IPS-11a (cell line): ENCODE measurements around the gene ODAD4.
"Not testable (repeated sequence)": the region's sequence is repeated elsewhere in the genome, so short reads cannot be mapped to it uniquely, and the experiment has no call there.

Source experiments
- H3K4me3 ChIP-seq: one replicate; pipeline ENCODE4 v1.5.1; 2013; ENCODE audit warnings: low read depth, low read length, control low read depth

Gene ODAD4

GRCh38 chr17:42000413-42001133, 70.2 kb downstream of the ODAD4 start:
- no peak overlapping the region for H3K4me3 ChIP-seq

GRCh38 chr17:42001729-42002128, 71.3 kb downstream of the ODAD4 start:
- no peak overlapping the region for H3K4me3 ChIP-seq

GRCh38 chr17:42002175-42002791, 71.9 kb downstream of the ODAD4 start:
- no peak overlapping the region for H3K4me3 ChIP-seq

GRCh38 chr17:42002792-42003301, 72.4 kb downstream of the ODAD4 start:
- H3K4me3 ChIP-seq: no peak overlapping the region

- no peak overlapping the region for H3K4me3 ChIP-seq
Observed at GRCh38 chr17:42005166-42005565, 74.7 kb downstream of the ODAD4 start.

GRCh38 chr17:42009170-42009569, 78.8 kb downstream of the ODAD4 start:
- no peak overlapping the region for H3K4me3 ChIP-seq

GRCh38 chr17:42010266-42010680, 79.9 kb downstream of the ODAD4 start:
- not testable (repeated sequence) for H3K4me3 ChIP-seq

GRCh38 chr17:42010898-42011516, 80.6 kb downstream of the ODAD4 start:
- H3K4me3 ChIP-seq: no peak overlapping the region

GRCh38 chr17:42012363-42012762, 81.9 kb downstream of the ODAD4 start:
- not testable (repeated sequence) for H3K4me3 ChIP-seq

- H3K4me3 ChIP-seq: not testable (repeated sequence)
Observed at GRCh38 chr17:42013740-42014139, 83.3 kb downstream of the ODAD4 start.
